Activated CD4-positive, alpha-beta T cell treated with anti-CD3 and anti-CD28 coated beads, Interleukin-2, Interleukin-4, amounts not matched to agents 100 ng/mL and 50 ng/mL, durations not matched to agents 16 hours and 8 hours (primary cell): ENCODE measurements around the gene PIAS3.
A peak's percentile ranks its signal among the peaks of the same experiment; 100 is the strongest.
"Not testable (repeated sequence)": the region's sequence is repeated elsewhere in the genome, so short reads cannot be mapped to it uniquely, and the experiment has no call there.

Source experiments
- DNase-seq: peaks from one replicate; pipeline ENCODE4 v3.0.0-alpha.2; 2020; ENCODE audit warnings: low spot score

The PIAS3 gene

GRCh38 chr1:145823565-145824498, 35.0 kb downstream of the PIAS3 start, which contains the start of the genes POLR3C and RNF115:
Gene POLR3C (plus strand): TSS chr1:145824200. CDS start chr1:145825777, 1,577 bp downstream.
Gene RNF115 (minus strand): TSS chr1:145824095. CDS start chr1:145823873, 222 bp downstream.
- DNase-seq = peak; percentile 91

GRCh38 chr1:145822779-145823331, 36.0 kb downstream of the PIAS3 start:
- DNase-seq = not testable (repeated sequence)

- peak; percentile 20 for DNase-seq
Observed at GRCh38 chr1:145818095-145818494, 40.8 kb downstream of the PIAS3 start.

- DNase-seq = not testable (repeated sequence)
Observed at GRCh38 chr1:145812977-145813810, 45.7 kb downstream of the PIAS3 start.

- DNase-seq = no peak
Observed at GRCh38 chr1:145806844-145807243, 52.0 kb downstream of the PIAS3 start.

GRCh38 chr1:145806408-145806807, 52.5 kb downstream of the PIAS3 start:
- no peak for DNase-seq

- DNase-seq = no peak
Observed at GRCh38 chr1:145805057-145805456, 53.8 kb downstream of the PIAS3 start.

- no peak for DNase-seq
Observed at GRCh38 chr1:145804235-145805045, 54.4 kb downstream of the PIAS3 start.

- no peak for DNase-seq
Observed at GRCh38 chr1:145799806-145800205, 59.1 kb downstream of the PIAS3 start.
